H1 (cell line): ENCODE results near the gene ATP6V1G1. TPM values are rescaled to one million over a fixed set of nuclear protein-coding genes. Genes with fewer than 3 reads are reported as not detected.

ENCODE experiments used
- CTCF ChIA-PET: fragments of 300-600 bp; sonication (Branson Sonifier 250); formaldehyde crosslinking; loops from one replicate; lab custom pipeline; 2021; ENCODE audit not compliant: partially characterized antibody; lab: Charles Lee
- POLR2A ChIA-PET: fragments of 300-600 bp; sonication (Branson Sonifier 250); formaldehyde crosslinking; loops from one replicate; lab custom pipeline; 2021; ENCODE audit warnings: inconsistent platforms; ENCODE audit not compliant: partially characterized antibody; lab: Charles Lee
- DNase-seq, 2 experiments: peaks; one replicate each; pipeline versions ENCODE4 v3.0.0 to v3.0.0-alpha.2; 2010 to 2022; ENCODE audit warnings: low spot score in 2 of 2, low read depth in 1 of 2, mixed read lengths in 1 of 2
- FAIRE-seq: peaks from 2 replicates; lab custom pipeline; 2011; peaks lifted over from hg19 to GRCh38; lab: Jason Lieb, UNC
- H2AFZ ChIP-seq: 2 replicates; pipeline ENCODE4 v1.8.1; 2012; ENCODE audit warnings: low read length, inconsistent platforms
- H2AK5ac ChIP-seq: 2 replicates; pipeline ENCODE4 v1.6.1; 2013; ENCODE audit warnings: low read depth, low read length
- H2BK120ac ChIP-seq: replicated peaks from 2 replicates; pipeline ENCODE3; 2013; ENCODE audit warnings: low read depth, low read length, inconsistent platforms
- H2BK12ac ChIP-seq: 2 replicates; pipeline ENCODE4 v1.6.1; 2013; ENCODE audit warnings: low read depth, low read length
- H2BK15ac ChIP-seq: 2 replicates; pipeline ENCODE4 v1.6.1; 2013; ENCODE audit warnings: low read length
- H2BK20ac ChIP-seq: 2 replicates; pipeline ENCODE4 v1.6.1; 2013; ENCODE audit warnings: low read length
- H2BK5ac ChIP-seq: 2 replicates; pipeline ENCODE4 v1.6.1; 2013; ENCODE audit warnings: low read depth, low read length
- H3K14ac ChIP-seq: 2 replicates; pipeline ENCODE4 v1.6.1; 2013; ENCODE audit warnings: inconsistent platforms; ENCODE audit not compliant: insufficient read length
- H3K18ac ChIP-seq: 2 replicates; pipeline ENCODE4 v1.6.1; 2013; ENCODE audit warnings: low read length; ENCODE audit errors: extremely low read depth
- H3K23ac ChIP-seq: 2 replicates; pipeline ENCODE4 v1.6.1; 2013; ENCODE audit warnings: inconsistent platforms; ENCODE audit not compliant: insufficient read length
- H3K23me2 ChIP-seq: 2 replicates; pipeline ENCODE4 v1.6.1; 2013; ENCODE audit warnings: low read depth, low read length
- H3K27ac ChIP-seq: 2 replicates; pipeline ENCODE4 v1.6.1; 2011; ENCODE audit warnings: low read depth, low read length, inconsistent platforms
- H3K27me3 ChIP-seq, 4 experiments: replicated peaks in 1 of 4; 1 replicate in 1 of 4; 2 replicates in 3 of 4; pipeline versions ENCODE4 v1.6.1 to v1.8.1; 2011 to 2013; ENCODE audit warnings: low read length in 3 of 4, mild to moderate bottlenecking in 3 of 4, inconsistent platforms in 2 of 4, mixed read lengths in 2 of 4, moderate library complexity in 1 of 4; ENCODE audit not compliant: control insufficient read depth in 3 of 4, insufficient read depth in 3 of 4; ENCODE audit errors: extremely low read depth in 1 of 4
- H3K36me3 ChIP-seq, 4 experiments: 2 replicates each; pipeline versions ENCODE4 v1.6.1 to v1.8.1; 2011 to 2013; ENCODE audit warnings: mild to moderate bottlenecking in 4 of 4, low read length in 3 of 4, moderate library complexity in 2 of 4, control low read depth in 1 of 4, inconsistent platforms in 1 of 4; ENCODE audit not compliant: insufficient read depth in 4 of 4, control insufficient read depth in 2 of 4
- H3K4ac ChIP-seq: replicated peaks from 2 replicates; pipeline ENCODE3; 2013; ENCODE audit warnings: low read length, low read depth, mixed read lengths, inconsistent platforms; ENCODE audit not compliant: insufficient read length
- H3K4me1 ChIP-seq, 4 experiments: replicated peaks in 1 of 4; 1 replicate in 1 of 4; 2 replicates in 3 of 4; pipeline versions ENCODE4 v1.6.1 to v1.8.1; 2011 to 2013; ENCODE audit warnings: low read length in 3 of 4, inconsistent platforms in 2 of 4, mixed read lengths in 1 of 4; ENCODE audit not compliant: insufficient read depth in 4 of 4, control insufficient read depth in 3 of 4
- H3K4me2 ChIP-seq, 2 experiments: 2 replicates each; pipeline versions ENCODE4 v1.6.1 to v1.8.1; 2011 to 2013; ENCODE audit warnings: low read depth in 2 of 2, low read length in 2 of 2, control low read depth in 1 of 2, inconsistent platforms in 1 of 2, mild to moderate bottlenecking in 1 of 2; ENCODE audit not compliant: insufficient read depth in 1 of 2
- H3K4me3 ChIP-seq, 4 experiments: fragments of 200-600, 300-600 bp in 1 of 4; sonication (generic), shearing (Covaris generic), sonication (Bioruptor Twin) in 1 of 4; 2 replicates each; pipeline versions ENCODE4 v1.5.1 to v1.8.1; 2011 to 2016; ENCODE audit warnings: low read length in 4 of 4, low read depth in 3 of 4, control low read depth in 2 of 4, inconsistent platforms in 2 of 4, mild to moderate bottlenecking in 2 of 4, mixed read lengths in 1 of 4, moderate library complexity in 1 of 4; ENCODE audit not compliant: insufficient read depth in 2 of 4; ENCODE audit errors: extremely low read depth in 1 of 4
- H3K56ac ChIP-seq: replicated peaks from 2 replicates; pipeline ENCODE3; 2013; ENCODE audit warnings: low read depth, mild to moderate bottlenecking, mixed read lengths, low read length, inconsistent platforms; ENCODE audit not compliant: insufficient read length
- H3K79me1 ChIP-seq: 2 replicates; pipeline ENCODE4 v1.6.1; 2013; ENCODE audit warnings: low read depth, low read length, control low read depth
- H3K79me2 ChIP-seq, 2 experiments: 2 replicates each; pipeline versions ENCODE4 v1.6.1 to v1.8.1; 2012 to 2013; ENCODE audit warnings: low read length in 2 of 2, mild to moderate bottlenecking in 2 of 2, inconsistent platforms in 1 of 2; ENCODE audit not compliant: insufficient read depth in 2 of 2, control insufficient read depth in 1 of 2
- H3K9ac ChIP-seq, 4 experiments: replicated peaks in 1 of 4; 1 replicate in 1 of 4; 2 replicates in 3 of 4; pipeline versions ENCODE4 v1.6.1 to v1.8.1; 2011 to 2013; ENCODE audit warnings: low read depth in 3 of 4, low read length in 3 of 4, control low read depth in 2 of 4, mild to moderate bottlenecking in 2 of 4, moderate library complexity in 2 of 4, inconsistent platforms in 1 of 4; ENCODE audit errors: extremely low read depth in 1 of 4
- H3K9me3 ChIP-seq, 2 experiments: 2 replicates each; pipeline versions ENCODE4 v1.6.1 to v1.8.1; 2012 to 2013; ENCODE audit warnings: mild to moderate bottlenecking in 2 of 2, moderate library complexity in 2 of 2, control low read depth in 1 of 2, inconsistent platforms in 1 of 2, low read depth in 1 of 2, low read length in 1 of 2, mixed read lengths in 1 of 2; ENCODE audit not compliant: insufficient read depth in 2 of 2
- H4K20me1 ChIP-seq, 2 experiments: replicated peaks in 1 of 2; 2 replicates each; pipeline versions ENCODE3 to v1.8.1; 2011 to 2013; ENCODE audit warnings: inconsistent platforms in 2 of 2, low read length in 2 of 2, mild to moderate bottlenecking in 1 of 2; ENCODE audit not compliant: insufficient read depth in 2 of 2, control insufficient read depth in 1 of 2
- H4K5ac ChIP-seq: 2 replicates; pipeline ENCODE4 v1.6.1; 2013; ENCODE audit warnings: low read length, low read depth, mixed read lengths, inconsistent platforms; ENCODE audit not compliant: insufficient read length
- H4K8ac ChIP-seq: 2 replicates; pipeline ENCODE4 v1.8.0; 2013; ENCODE audit warnings: mild to moderate bottlenecking, moderate library complexity, low read length, inconsistent platforms; ENCODE audit not compliant: insufficient read depth; ENCODE audit errors: extremely low read depth
- H4K91ac ChIP-seq: replicated peaks from 2 replicates; pipeline ENCODE3; 2013; ENCODE audit warnings: low read length, mixed read lengths, inconsistent platforms; ENCODE audit not compliant: insufficient read length
- ASH2L ChIP-seq: fragments of 200-600, 300-600 bp; sonication (generic); IDR thresholded peaks from one replicate; pipeline ENCODE4 v1.7.1; 2017; ENCODE audit warnings: low read length
- ATF3 ChIP-seq: IDR thresholded peaks from 2 replicates; pipeline ENCODE4 v1.6.1; 2011; ENCODE audit warnings: low read depth, mild to moderate bottlenecking, low read length; ENCODE audit not compliant: insufficient read depth
- BACH1 ChIP-seq: IDR thresholded peaks from 2 replicates; pipeline ENCODE4 v1.6.1; 2012; ENCODE audit warnings: low read length, improper control_type of control experiment
- BCL11A ChIP-seq, 2 experiments: IDR thresholded peaks; one replicate each; pipeline ENCODE4 v1.6.1; 2011; ENCODE audit warnings: low read depth in 2 of 2, low read length in 2 of 2, mild to moderate bottlenecking in 2 of 2
- EGR1 ChIP-seq: IDR thresholded peaks from 2 replicates; pipeline ENCODE4 v1.6.1; 2011; ENCODE audit warnings: low read depth, low read length, borderline replicate concordance
- EP300 ChIP-seq, 2 experiments: IDR thresholded peaks; 1 replicate in 1 of 2; 2 replicates in 1 of 2; pipeline ENCODE4 v1.6.1; 2011 to 2012; ENCODE audit warnings: low read depth in 2 of 2, low read length in 2 of 2, mild to moderate bottlenecking in 2 of 2, borderline replicate concordance in 1 of 2, inconsistent platforms in 1 of 2, moderate library complexity in 1 of 2
- FOSL1 ChIP-seq: IDR thresholded peaks from 2 replicates; pipeline ENCODE4 v1.6.1; 2011; ENCODE audit warnings: mild to moderate bottlenecking, low read depth, low read length, moderate library complexity; ENCODE audit not compliant: insufficient read depth
- GTF2F1 ChIP-seq: IDR thresholded peaks from 2 replicates; pipeline ENCODE4 v1.6.1; 2012; ENCODE audit warnings: low read depth, low read length, improper control_type of control experiment, borderline replicate concordance
- JUND ChIP-seq: IDR thresholded peaks from 2 replicates; pipeline ENCODE4 v1.6.1; 2011; ENCODE audit warnings: mild to moderate bottlenecking, improper control_type of control experiment, low read length
- KDM4A ChIP-seq: IDR thresholded peaks from one replicate; pipeline ENCODE4 v1.7.1; 2012; ENCODE audit warnings: low read depth, mild to moderate bottlenecking, moderate library complexity, low read length, inconsistent platforms; ENCODE audit not compliant: severe bottlenecking
- POLR2A ChIP-seq, 2 experiments: IDR thresholded peaks; 1 replicate in 1 of 2; 2 replicates in 1 of 2; pipeline ENCODE4 v1.6.1; 2011; ENCODE audit warnings: low read depth in 2 of 2, low read length in 2 of 2, mild to moderate bottlenecking in 2 of 2; ENCODE audit errors: control extremely low read depth in 1 of 2
- RFX5 ChIP-seq: IDR thresholded peaks from 2 replicates; pipeline ENCODE4 v1.6.1; 2011; ENCODE audit warnings: low read depth, low read length, improper control_type of control experiment, borderline replicate concordance
- RXRA ChIP-seq: IDR thresholded peaks from 2 replicates; pipeline ENCODE4 v1.6.1; 2011; ENCODE audit warnings: low read depth, mild to moderate bottlenecking, low read length, moderate library complexity; ENCODE audit not compliant: insufficient read depth
- ZNF274 ChIP-seq: IDR thresholded peaks from 2 replicates; pipeline ENCODE4 v1.7.0; 2012; ENCODE audit warnings: low read length, borderline replicate concordance; ENCODE audit errors: extremely low read depth
- WGBS, 2 experiments: shearing (Covaris generic) in 1 of 2; methylation state at CpG; one replicate each; pipeline versions ENCODE4 v1.1.6 to v1.1.7; 2013 to 2015; ENCODE audit warnings: low lambda C conversion rate in 2 of 2, mixed read lengths in 2 of 2, inconsistent platforms in 1 of 2, low coverage in 1 of 2, missing lambda C conversion rate in 1 of 2; ENCODE audit not compliant: insufficient replicate concordance in 2 of 2, insufficient coverage in 1 of 2, insufficient read length in 1 of 2; ENCODE audit errors: extremely low coverage in 1 of 2, missing lambda C conversion rate in 1 of 2; 5-methylcytosine and 5-hydroxymethylcytosine counted together
- polyA plus RNA-seq, 7 experiments: library from polyadenylated mRNA; depleted of rRNA in 3 of 7; stranded (reverse) in 5 of 7; unstranded in 2 of 7; fragments of >200 nt in 5 of 7; fragments of 200-250 nt in 2 of 7; gene quantifications; 1 replicate in 5 of 7; 2 replicates in 1 of 7; 4 replicates in 1 of 7; pipeline versions ENCODE4 v1.2.1 to v1.2.3, GENCODE V29; 2011 to 2013; ENCODE audit warnings: missing spikeins in 2 of 7, mixed read lengths in 2 of 7
- total RNA-seq: library from RNA; stranded (reverse); fragmentation: NEBNext Ultra II Directional; extraction: Animal tissue kit (Norgen Biotek cat#: 25700); gene quantifications from 2 replicates; pipeline ENCODE4 v1.2.1, GENCODE V29; 2021

Gene ATP6V1G1
- total and polyA plus RNA-seq, 2 of the 8 experiments (the other 6 are each of a cell fraction or from before 2014, with no cell fraction given): 112 to 124 TPM

- no peaks in the 10 kb centered on the region for H3K79me1 ChIP-seq
- CTCF ChIA-PET: interaction anchor here (0.5 to 1.6 kb wide), 10 partner anchors 13 to 230 kb away, joined by 3 to 16 read pairs (median 3); no protein-coding TSS in a partner anchor
Measured at GRCh38 chr9:114638404-114638803, 50.8 kb downstream of the ATP6V1G1 start.

More at GRCh38 chr9:114638404-114638803, 50.8 kb downstream of the ATP6V1G1 start:
- Histone ChIP-seq H3K9ac (no peak overlapping the region), H2BK12ac (no peak overlapping the region), H3K23ac (no peak overlapping the region), H2BK5ac (no peak overlapping the region), H4K91ac (no peak overlapping the region), H4K8ac (no peak overlapping the region), H3K4me1 (no peaks in the 10 kb centered on the region), H2BK120ac (no peak overlapping the region), H3K4ac (no peak overlapping the region), H4K20me1 (no peaks in the 10 kb centered on the region), H3K36me3 (peaks cover 0 to 4% (median 0%) of the 10 kb centered on the region in 4 experiments; a peak in 2 of 8 replicates)
- POLR2A ChIA-PET: interaction anchor here (0.6 to 1.0 kb wide), 2 partner anchors 15 to 26 kb away, joined by 3 to 4 read pairs; no protein-coding TSS in a partner anchor
- DNase-seq: no peak
- no peak for FAIRE-seq
- WGBS, 2 experiments: 88% methylated on average over 8 of the region's 8 CpGs; no CpG with 5 or more reads in 1 of the 2 experiments
- no peak for TF ChIP-seq ZNF274
- no peak for TF ChIP-seq POLR2A (IDR thresholded peaks at IDR 0.05; ENCODE audit: control extremely low read depth in 1 of 2, low read depth in 2 of 2, low read length in 2 of 2)
- no peak for TF ChIP-seq BCL11A (IDR thresholded peaks at IDR 0.05; ENCODE audit: low read depth in 2 of 2, low read length in 2 of 2)
- TF ChIP-seq RXRA: no peak
- TF ChIP-seq RFX5: no peak
- no peak for TF ChIP-seq BACH1
- TF ChIP-seq ASH2L: no peak
- TF ChIP-seq KDM4A: no peak
- TF ChIP-seq JUND: no peak
- no peak for TF ChIP-seq GTF2F1
- TF ChIP-seq EGR1: no peak
- no peak for TF ChIP-seq FOSL1
- TF ChIP-seq ATF3: no peak
- TF ChIP-seq EP300 (IDR thresholded peaks at IDR 0.05; ENCODE audit: borderline replicate concordance in 1 of 2, low read depth in 2 of 2, low read length in 2 of 2): no peak
- TF ChIP-seq, all 59 proteins: peak for 0
- Histone ChIP-seq H3K23me2 (no peaks in the 10 kb centered on the region), H3K56ac (no peak overlapping the region), H3K14ac (no peak overlapping the region), H3K4me3 (no peak overlapping the region), H3K18ac (no peak overlapping the region), H3K9me3 (no peaks in the 10 kb centered on the region), H2AFZ (no peak overlapping the region), H2BK20ac (no peak overlapping the region), H4K5ac (no peak overlapping the region), H3K4me2 (no peak overlapping the region), H2BK15ac (no peak overlapping the region), H3K79me2 (no peaks in the 10 kb centered on the region), H3K27ac (no peak overlapping the region), H3K27me3 (no peaks in the 10 kb centered on the region), H2AK5ac (no peak overlapping the region)
